Measurements from ENCODE around the gene SLC30A7. TPM values are rescaled to one million over a fixed set of nuclear protein-coding genes. Genes with fewer than 3 reads are reported as not detected.

The SLC30A7 gene
- total and polyA plus RNA-seq, 2 of the 13 experiments (the other 11 are each of a cell fraction or from before 2014, with no cell fraction given) = 8.3 to 40.8 TPM

DNA sequence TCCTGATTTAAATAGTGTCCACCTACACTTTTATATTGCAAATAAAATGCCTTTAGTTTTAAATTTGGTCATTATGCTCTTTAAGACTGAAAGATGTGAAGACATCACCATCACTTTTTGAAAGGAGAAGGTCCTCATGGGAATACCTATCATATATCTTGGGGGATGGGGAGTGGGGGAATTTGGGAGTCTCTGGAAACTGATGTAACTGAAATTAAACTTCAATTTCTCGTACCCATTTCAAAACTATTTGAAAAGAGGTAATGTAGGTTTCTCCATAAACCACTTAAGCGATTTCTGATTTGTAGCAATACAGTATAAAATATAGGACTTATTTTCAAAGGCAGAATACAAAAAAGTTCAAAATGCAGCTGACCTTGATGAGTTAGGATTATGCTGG is 2.2 kb upstream of the SLC30A7 start:
- ATAC-seq (no peak), DNase-seq (ENCODE audit: low spot score) (no peak), FAIRE-seq (no peak)
- TF ChIP-seq ZNF331 (CRISPR knock-in tag; IDR thresholded peaks at IDR 0.05) (no peak), ZNF101 (CRISPR knock-in tag; IDR thresholded peaks at IDR 0.05; ENCODE audit: borderline replicate concordance, low read depth) (no peak), ZNF746 (CRISPR knock-in tag; IDR thresholded peaks at IDR 0.05) (no peak), ZBTB38 (CRISPR knock-in tag; IDR thresholded peaks at IDR 0.05) (no peak), ZNF891 (CRISPR knock-in tag; IDR thresholded peaks at IDR 0.05) (no peak), PAXIP1 (CRISPR knock-in tag; conservative IDR thresholded peaks at IDR 0.05) (no peak), GATAD1 (CRISPR knock-in tag; IDR thresholded peaks at IDR 0.05) (no peak), HNRNPK (IDR thresholded peaks at IDR 0.05; ENCODE audit: low read depth, low read length, poor library complexity, severe bottlenecking) (peak; percentile 59)
- no peak overlapping the region for H3K27ac ChIP-seq (ENCODE audit: extremely low read length, insufficient read depth, low read length)
- ChIA-PET CTCF (ENCODE audit: low intra/inter-chr PET ratio, low total read pairs) (no interaction called here), POLR2A (interaction anchor here (2.9 kb wide), 1 partner anchor 10 kb away, joined by 14 read pairs; no protein-coding TSS in a partner anchor)
- 35% methylated on average over 2 of the region's 2 CpGs for WGBS (ENCODE audit: low lambda C conversion rate)
- intact Hi-C loops (cut with micrococcal nuclease; ENCODE audit: unreplicated experiment) = loop anchor here (10.0 kb wide), 1 partner anchor 539 kb away; the partner anchor contains the start of gene CDC14A
- peaks cover 38% of the 10 kb centered on the region for H3K79me2 ChIP-seq (ENCODE audit: insufficient read depth, low read length)
- H3K4me1 ChIP-seq (ENCODE audit: insufficient read depth, low read length) = peaks cover 34% of the 10 kb centered on the region
- peaks cover 22% of the 10 kb centered on the region for H3K9me3 ChIP-seq (ENCODE audit: low read length)
- peak overlapping the region; percentile 92 for H3K4me2 ChIP-seq (ENCODE audit: low read depth, low read length)
- H3K4me3 ChIP-seq (replicated peaks in 1 of 3; ENCODE audit: insufficient read depth in 1 of 3, low read depth in 2 of 3, low read length in 3 of 3) = peak overlapping the region; percentile 81 to 97 (median 96); a peak in 5 of 6 replicates
- H3K9ac ChIP-seq (ENCODE audit: insufficient read depth, low read depth, low read length) = peak overlapping the region; percentile 95
- no peaks in the 10 kb centered on the region; a peak in 2 of 5 replicates for H3K36me3 ChIP-seq (replicated peaks in 1 of 2; ENCODE audit: control insufficient read depth in 1 of 2, insufficient read depth in 2 of 2, low read length in 2 of 2)
- BruUV-seq (replicated peaks) = no TSS peak
- no peak overlapping the region for H2AFZ ChIP-seq (ENCODE audit: low read length)
- in situ Hi-C loops (cut with HindIII; ENCODE audit: extremely low pct_ligation_motif_present, low pct_unique_long_range_greater_than_20kb) = no loop called here
- no peaks in the 10 kb centered on the region; a peak in 1 of 5 replicates for H3K27me3 ChIP-seq (ENCODE audit: control insufficient read depth in 1 of 2, insufficient read depth in 2 of 2, low read length in 2 of 2)
- H4K20me1 ChIP-seq (ENCODE audit: insufficient read depth, low read length) = no peaks in the 10 kb centered on the region; the same call in 1 of the 2 replicates
